Mammary microvascular endothelial cell (primary cell): Measurements from ENCODE around the gene OR6K2. TPM values are rescaled to one million over a fixed set of nuclear protein-coding genes. Genes with fewer than 3 reads are reported as not detected.

Experiments
- total RNA-seq: library from RNA; depleted of rRNA; stranded (reverse); fragments of >200 nt; gene quantifications from 2 replicates; pipeline ENCODE4 v1.2.3, GENCODE V29; 2015

The OR6K2 gene, protein sequence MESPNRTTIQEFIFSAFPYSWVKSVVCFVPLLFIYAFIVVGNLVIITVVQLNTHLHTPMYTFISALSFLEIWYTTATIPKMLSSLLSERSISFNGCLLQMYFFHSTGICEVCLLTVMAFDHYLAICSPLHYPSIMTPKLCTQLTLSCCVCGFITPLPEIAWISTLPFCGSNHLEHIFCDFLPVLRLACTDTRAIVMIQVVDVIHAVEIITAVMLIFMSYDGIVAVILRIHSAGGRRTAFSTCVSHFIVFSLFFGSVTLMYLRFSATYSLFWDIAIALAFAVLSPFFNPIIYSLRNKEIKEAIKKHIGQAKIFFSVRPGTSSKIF
- not detected in 2 replicates for total RNA-seq

GRCh38 chr1:158700552-158700951 lies at the start of gene OR6K2:
OR6K2 (minus strand) TSS chr1:158700652; CDS start chr1:158700652, 0 bp downstream.

DNA sequence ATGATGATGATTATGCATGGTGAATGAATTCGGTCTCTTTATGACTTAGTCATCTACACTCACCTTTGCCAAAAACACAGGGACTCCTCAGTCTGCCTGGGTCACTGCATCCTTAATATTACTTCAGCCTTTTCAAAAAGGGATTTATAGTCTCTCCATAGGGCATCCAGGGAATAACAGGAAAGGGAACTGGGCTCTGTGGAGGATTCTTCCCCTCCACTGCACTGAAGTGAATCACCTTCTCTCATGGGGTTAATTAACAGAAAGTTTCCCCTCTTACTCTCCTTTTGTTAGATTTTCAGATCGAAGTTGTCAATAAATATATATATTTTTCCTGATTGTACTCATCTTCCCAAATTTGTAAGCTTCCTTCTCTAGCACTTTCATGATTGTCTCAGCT lies 20.2 kb upstream of the OR6K2 start, which contains the start of gene OR6K3:
Gene OR6K3, minus strand, starts transcription at position 101 of the 400 bp plus-strand sequence. CDS start 2,605 bp downstream, outside the sequence.

GRCh38 chr1:158686111-158687009 lies 14.1 kb downstream of the OR6K2 start, which contains the start of gene SPTA1:
SPTA1 (minus strand) TSS chr1:158686715; CDS start chr1:158686517, 198 bp downstream.

Other genes with a start within 250 kb of the OR6K2 start
- not detected in 2 replicates for gene OR10K1, start 238.8 kb downstream of the OR6K2 start, total RNA-seq
- gene OR10R2, start 228.4 kb downstream of the OR6K2 start, total RNA-seq: not detected in 2 replicates
- gene OR6Y1, start 146.2 kb downstream of the OR6K2 start, total RNA-seq: not detected in 2 replicates
- not detected in 2 replicates for gene OR6P1, start 130.1 kb downstream of the OR6K2 start, total RNA-seq
- gene OR10X1, start 120.8 kb downstream of the OR6K2 start, total RNA-seq: not detected in 2 replicates
- not detected in 2 replicates for gene OR10Z1, start 95.4 kb downstream of the OR6K2 start, total RNA-seq
- under 0.01 and 0.20 TPM in 2 replicates for gene SPTA1, start 13.9 kb downstream of the OR6K2 start, total RNA-seq
- not detected in 2 replicates for gene OR6K3, start 20.1 kb upstream of the OR6K2 start, total RNA-seq
- gene OR6K6, start 54.1 kb upstream of the OR6K2 start, total RNA-seq: not detected in 2 replicates
- gene OR6N1, start 71.5 kb upstream of the OR6K2 start, total RNA-seq: not detected in 2 replicates
- gene OR6N2, start 80.6 kb upstream of the OR6K2 start, total RNA-seq: not detected in 2 replicates
- gene MNDA, start 130.7 kb upstream of the OR6K2 start, total RNA-seq: not detected in 2 replicates
- gene PYHIN1, start 230.9 kb upstream of the OR6K2 start, total RNA-seq: not detected in 2 replicates